Transverse colon (tissue), 4 donors: Measurements from ENCODE around the gene ERP44.
"Not testable (repeated sequence)": the region's sequence is repeated elsewhere in the genome, so short reads cannot be mapped to it uniquely, and the experiment has no call there.

Source experiments
- CTCF ChIP-seq, 5 experiments: fragments of 200-600 bp in 3 of 5; fragments of 450-650 bp in 2 of 5; sonication (generic) in 3 of 5; IDR thresholded peaks; 1 replicate in 2 of 5; 2 replicates in 3 of 5; pipeline ENCODE4 v1.5.1; 2016 to 2017; ENCODE audit warnings: antibody characterized with exemption in 5 of 5, inconsistent platforms in 3 of 5, mild to moderate bottlenecking in 2 of 5, moderate library complexity in 1 of 5
- EP300 ChIP-seq: sonication (generic); formaldehyde crosslinking; IDR thresholded peaks from one replicate; pipeline ENCODE4 v1.6.1; 2017; ENCODE audit warnings: antibody characterized with exemption, low read depth
- POLR2A ChIP-seq: fragments of 450-650 bp; IDR thresholded peaks from one replicate; pipeline ENCODE4 v1.6.1; 2016; ENCODE audit warnings: antibody characterized with exemption, mild to moderate bottlenecking, moderate library complexity
- POLR2AphosphoS5 ChIP-seq, 3 donors: sonication (generic); formaldehyde crosslinking; IDR thresholded peaks; one replicate each; pipeline ENCODE4 v1.6.1; 2016; ENCODE audit warnings: antibody characterized with exemption in 3 of 3

- not testable (repeated sequence) for TF ChIP-seq CTCF (IDR thresholded peaks at IDR 0.05); POLR2A; POLR2AphosphoS5 (IDR thresholded peaks at IDR 0.05); EP300
These were observed 29.7 kb downstream of the ERP44 start for GRCh38 chr9:100069068-100069467.
